Fibroblast of lung (primary cell): ENCODE results near the gene ZBTB32.

ENCODE experiments used
- CTCF ChIP-seq, 2 donors: IDR thresholded peaks in 1 of 2; conservative IDR thresholded peaks in 1 of 2; 1 replicate in 1 of 2; 2 replicates in 1 of 2; pipeline ENCODE4 v1.5.1; 2011 to 2012; ENCODE audit warnings: low read length in 2 of 2, control low read depth in 1 of 2, inconsistent platforms in 1 of 2, low read depth in 1 of 2, mild to moderate bottlenecking in 1 of 2
- EZH2 ChIP-seq: IDR thresholded peaks from 2 replicates; pipeline ENCODE4 v1.5.1; 2012; ENCODE audit warnings: low read length, control low read depth, mild to moderate bottlenecking; ENCODE audit errors: missing control alignments

GRCh38 chr19:35693835-35694599 lies 10.3 kb upstream of the ZBTB32 start:
- peak; percentile 96 to 99 for TF ChIP-seq CTCF (conservative IDR thresholded peaks at IDR 0.05 in 1 of 2, IDR thresholded peaks at IDR 0.05 in 1 of 2; ENCODE audit: low read depth in 1 of 2, low read length in 2 of 2)
- TF ChIP-seq EZH2 = no peak
